IMR-90 (cell line): ENCODE measurements around the gene COL5A2. TPM values are rescaled to one million over a fixed set of nuclear protein-coding genes. Genes with fewer than 3 reads are reported as not detected.

Experiments
- ATAC-seq: fragments of 200-7000 bp; cut with Tn5 transposase; 2 replicates; pipeline ENCODE4 v1.9.1; 2020; ENCODE audit warnings: low read depth, mild to moderate bottlenecking, moderate library complexity
- BruUV-seq: library from RNA; stranded (reverse); fragments of 400-500 nt; replicated peaks from 2 replicates; lab custom pipeline; 2021; lab: Mats Ljungman, UMichigan
- CTCF ChIA-PET: fragments of 300-600 bp; formaldehyde crosslinking; extraction: SDS; loops from one replicate; lab custom pipeline; 2021; ENCODE audit warnings: antibody characterized with exemption; lab: Yijun Ruan, JAX
- POLR2A ChIA-PET: fragments of 300-600 bp; sonication (Branson Sonifier 250); formaldehyde crosslinking; loops from one replicate; lab custom pipeline; 2022; ENCODE audit warnings: antibody characterized with exemption; ENCODE audit not compliant: unreplicated experiment; lab: Charles Lee
- DNase-seq: peaks from one replicate; pipeline ENCODE4 v3.0.0; 2013
- H2AFZ ChIP-seq: replicated peaks from 2 replicates; pipeline ENCODE3; 2013; ENCODE audit warnings: low read length, mild to moderate bottlenecking; ENCODE audit not compliant: poor library complexity
- H2AK5ac ChIP-seq: 2 replicates; pipeline ENCODE4 v1.6.1; 2013; ENCODE audit warnings: low read depth, low read length, inconsistent platforms
- H2AK9ac ChIP-seq: replicated peaks from 2 replicates; pipeline ENCODE3; 2013; ENCODE audit warnings: mild to moderate bottlenecking, low read depth, low read length, moderate library complexity; ENCODE audit not compliant: poor library complexity
- H2BK120ac ChIP-seq: 2 replicates; pipeline ENCODE4 v1.6.1; 2013; ENCODE audit warnings: low read depth, low read length, inconsistent platforms
- H2BK15ac ChIP-seq: 3 replicates; pipeline ENCODE4 v1.6.1; 2013; ENCODE audit warnings: low read depth, low read length, inconsistent platforms
- H2BK20ac ChIP-seq: 2 replicates; pipeline ENCODE4 v1.6.1; 2013; ENCODE audit warnings: low read depth, mild to moderate bottlenecking, inconsistent platforms, low read length, moderate library complexity
- H2BK5ac ChIP-seq: 2 replicates; pipeline ENCODE4 v1.6.1; 2013; ENCODE audit warnings: mild to moderate bottlenecking, low read depth, low read length, inconsistent platforms; ENCODE audit not compliant: poor library complexity, severe bottlenecking
- H3K14ac ChIP-seq: replicated peaks from 2 replicates; pipeline ENCODE4 v1.6.1; 2013; ENCODE audit warnings: low read depth, low read length, inconsistent platforms
- H3K18ac ChIP-seq: 2 replicates; pipeline ENCODE4 v1.6.1; 2013; ENCODE audit warnings: low read depth, low read length, control low read depth
- H3K23ac ChIP-seq: 2 replicates; pipeline ENCODE4 v1.6.1; 2013; ENCODE audit warnings: low read depth, low read length, inconsistent platforms
- H3K27ac ChIP-seq: 2 replicates; pipeline ENCODE4 v1.5.1; 2013; ENCODE audit warnings: mild to moderate bottlenecking, control low read depth, low read length; ENCODE audit not compliant: insufficient read depth
- H3K27me3 ChIP-seq: 2 replicates; pipeline ENCODE4 v1.6.1; 2013; ENCODE audit warnings: low read length; ENCODE audit not compliant: control insufficient read depth, insufficient read depth
- H3K36me3 ChIP-seq: 2 replicates; pipeline ENCODE4 v1.6.1; 2013; ENCODE audit warnings: low read length, mixed read lengths; ENCODE audit not compliant: control insufficient read depth, insufficient read depth
- H3K4ac ChIP-seq: 2 replicates; pipeline ENCODE4 v1.6.1; 2013; ENCODE audit warnings: low read depth, low read length, inconsistent platforms
- H3K4me1 ChIP-seq: 2 replicates; pipeline ENCODE4 v1.6.1; 2013; ENCODE audit warnings: low read length, mixed read lengths; ENCODE audit not compliant: control insufficient read depth, insufficient read depth
- H3K4me2 ChIP-seq: 2 replicates; pipeline ENCODE4 v1.6.1; 2013; ENCODE audit warnings: low read depth, mild to moderate bottlenecking, control low read depth, low read length, moderate library complexity
- H3K4me3 ChIP-seq: 2 replicates; pipeline ENCODE4 v1.5.1; 2013; ENCODE audit warnings: low read depth, mild to moderate bottlenecking, control low read depth, low read length, moderate library complexity; ENCODE audit not compliant: insufficient read depth
- H3K56ac ChIP-seq: 2 replicates; pipeline ENCODE4 v1.6.1; 2013; ENCODE audit warnings: low read length, inconsistent platforms; ENCODE audit not compliant: insufficient read depth; ENCODE audit errors: extremely low read depth
- H3K79me1 ChIP-seq, 2 experiments: 2 replicates each; pipeline ENCODE4 v1.6.1; 2013; ENCODE audit warnings: low read length in 2 of 2, inconsistent platforms in 1 of 2, low read depth in 1 of 2
- H3K9ac ChIP-seq: 2 replicates; pipeline ENCODE4 v1.6.1; 2013; ENCODE audit warnings: low read depth, low read length, control low read depth
- H3K9me1 ChIP-seq: 2 replicates; pipeline ENCODE4 v1.6.1; 2013; ENCODE audit warnings: low read length, inconsistent platforms; ENCODE audit not compliant: insufficient read depth
- H3K9me3 ChIP-seq: 2 replicates; pipeline ENCODE4 v1.6.1; 2013; ENCODE audit warnings: low read length; ENCODE audit not compliant: control insufficient read depth, insufficient read depth
- H4K20me1 ChIP-seq: 2 replicates; pipeline ENCODE4 v1.6.1; 2013; ENCODE audit warnings: low read length, inconsistent platforms; ENCODE audit not compliant: insufficient read depth
- H4K5ac ChIP-seq: 2 replicates; pipeline ENCODE4 v1.6.1; 2013; ENCODE audit warnings: mild to moderate bottlenecking, low read depth, low read length, control low read depth
- H4K8ac ChIP-seq, 2 experiments: 2 replicates each; pipeline ENCODE4 v1.6.1; 2013; ENCODE audit warnings: low read depth in 2 of 2, low read length in 2 of 2, control low read depth in 1 of 2, inconsistent platforms in 1 of 2
- H4K91ac ChIP-seq: 2 replicates; pipeline ENCODE4 v1.6.1; 2013; ENCODE audit warnings: low read depth, low read length, inconsistent platforms; ENCODE audit not compliant: insufficient read depth
- BHLHE40 ChIP-seq: fragments of 150-350 bp; IDR thresholded peaks from 2 replicates; pipeline ENCODE4 v1.6.1; 2016; ENCODE audit warnings: mild to moderate bottlenecking, low read depth, low read length
- CEBPB ChIP-seq: IDR thresholded peaks from 2 replicates; pipeline ENCODE4 v1.6.1; 2012; ENCODE audit warnings: low read depth, low read length, improper control_type of control experiment
- CHD1 ChIP-seq: IDR thresholded peaks from 2 replicates; pipeline ENCODE4 v1.6.1; 2012; ENCODE audit warnings: low read depth, low read length, improper control_type of control experiment
- FOS ChIP-seq: fragments of 150-350 bp; IDR thresholded peaks from 2 replicates; pipeline ENCODE4 v1.6.1; 2016; ENCODE audit warnings: low read depth, low read length
- MAFK ChIP-seq: IDR thresholded peaks from 2 replicates; pipeline ENCODE4 v1.6.1; 2012; ENCODE audit warnings: low read depth, low read length, improper control_type of control experiment
- MAZ ChIP-seq: IDR thresholded peaks from 2 replicates; pipeline ENCODE4 v1.6.1; 2012; ENCODE audit warnings: low read depth, mild to moderate bottlenecking, low read length, improper control_type of control experiment, moderate library complexity, borderline replicate concordance
- MXI1 ChIP-seq: IDR thresholded peaks from 2 replicates; pipeline ENCODE4 v1.6.1; 2012; ENCODE audit warnings: low read depth, mild to moderate bottlenecking, low read length, moderate library complexity, borderline replicate concordance
- NFE2L2 ChIP-seq: fragments of 150-350 bp; IDR thresholded peaks from 2 replicates; pipeline ENCODE4 v1.6.1; 2016; ENCODE audit warnings: low read depth, mild to moderate bottlenecking, low read length
- POLR2A ChIP-seq: IDR thresholded peaks from 2 replicates; pipeline ENCODE4 v1.6.1; 2012; ENCODE audit warnings: mild to moderate bottlenecking, low read depth, low read length
- RAD21 ChIP-seq: IDR thresholded peaks from 2 replicates; pipeline ENCODE4 v1.6.1; 2012; ENCODE audit warnings: low read length, improper control_type of control experiment
- RCOR1 ChIP-seq: IDR thresholded peaks from 2 replicates; pipeline ENCODE4 v1.6.1; 2012; ENCODE audit warnings: mild to moderate bottlenecking, low read length, improper control_type of control experiment; ENCODE audit not compliant: insufficient replicate concordance
- RFX5 ChIP-seq: IDR thresholded peaks from 2 replicates; pipeline ENCODE4 v1.8.0; 2012; ENCODE audit warnings: low read depth, mild to moderate bottlenecking, low read length, moderate library complexity
- SMC3 ChIP-seq: fragments of 150-350 bp; IDR thresholded peaks from 2 replicates; pipeline ENCODE4 v1.6.1; 2016; ENCODE audit warnings: low read depth, mild to moderate bottlenecking, antibody characterized with exemption, low read length, moderate library complexity
- dilution Hi-C: fragments of 300-500 bp; cut with HindIII; formaldehyde crosslinking; loops from one replicate; pipeline ENCODE4 v1.14.3; 2018; ENCODE audit warnings: low sequenced_read_pairs; ENCODE audit not compliant: unreplicated experiment
- in situ Hi-C: fragments of 300-500 bp; cut with MboI; formaldehyde crosslinking; loops from 3 replicates; pipeline ENCODE4 v1.14.3; 2019; ENCODE audit warnings: low sequenced_read_pairs, inconsistent platforms, mixed read lengths
- intact Hi-C: fragments of 100-400 bp; cut with micrococcal nuclease; formaldehyde crosslinking; loops from 2 replicates; pipeline ENCODE4 v1.10.0; 2022
- polyA plus RNA-seq, 3 experiments: library from polyadenylated mRNA; depleted of rRNA; stranded (reverse); fragments of >200 nt; gene quantifications; 2 replicates each; pipeline ENCODE4 v1.2.3, GENCODE V29; 2012; ENCODE audit warnings: low replicate concordance in 1 of 3
- total RNA-seq: library from RNA; depleted of rRNA; stranded (reverse); fragments of >200 nt; gene quantifications from 2 replicates; pipeline ENCODE4 v1.2.3, GENCODE V29; 2012
- TF ChIP-seq, protein P1 (sequence below): fragments of 150-350 bp; IDR thresholded peaks from 2 replicates; pipeline ENCODE4 v1.6.1; 2016; ENCODE audit warnings: low read depth, mild to moderate bottlenecking, low read length, moderate library complexity, borderline replicate concordance
- TF ChIP-seq, protein P2 (sequence below): conservative IDR thresholded peaks from 2 replicates; pipeline ENCODE4 v1.5.1; 2012; ENCODE audit warnings: mild to moderate bottlenecking, low read depth, low read length, improper control_type of control experiment
- TF ChIP-seq, protein P3 (sequence below): fragments of 150-350 bp; IDR thresholded peaks from 2 replicates; pipeline ENCODE4 v1.6.1; 2017; ENCODE audit warnings: mild to moderate bottlenecking, antibody characterized with exemption, low read length, low read depth

Gene COL5A2
- total and polyA plus RNA-seq, 2 of the 4 experiments (the other 2 are of a cell fraction), result 181 to 257 TPM

DNA sequence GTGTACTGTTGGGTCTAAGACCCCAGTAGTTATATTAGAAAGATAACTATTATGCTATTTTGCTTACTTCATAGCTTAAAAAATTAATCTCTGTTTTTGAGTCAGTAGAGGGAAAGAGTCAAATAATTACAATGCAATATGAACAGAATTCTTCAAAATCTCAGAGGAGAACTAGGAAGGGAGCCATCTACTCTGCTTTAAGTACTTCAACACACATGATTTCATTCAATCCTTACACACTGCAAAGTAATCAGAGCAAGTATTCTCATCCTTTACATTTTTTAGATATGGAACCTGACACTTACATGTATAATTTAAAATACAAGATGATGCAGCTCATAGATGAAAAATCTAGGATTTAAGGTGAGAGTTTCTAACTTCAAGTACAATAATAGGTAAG, 27.7 kb downstream of the COL5A2 start:
- no TSS peak for BruUV-seq
- no peak overlapping the region for H3K9ac ChIP-seq
- no peak overlapping the region for H2AFZ ChIP-seq
- peaks cover 3 to 42% of the 10 kb centered on the region in 2 experiments; a peak in 2 of 4 replicates for H3K79me1 ChIP-seq
- H3K4me3 ChIP-seq, result no peak overlapping the region
- H2AK5ac ChIP-seq, result no peak overlapping the region
- no peak overlapping the region for H2AK9ac ChIP-seq
- DNase-seq, result no peak
- no peak overlapping the region for H3K23ac ChIP-seq
- ChIA-PET CTCF (interaction anchor here (0.6 to 1.0 kb wide), 2 partner anchors 136 to 376 kb away, joined by 3 read pairs; no protein-coding TSS in a partner anchor), POLR2A (no interaction called here)
- no peaks in the 10 kb centered on the region for H3K27me3 ChIP-seq
- H3K14ac ChIP-seq, result no peak overlapping the region
- no peak overlapping the region for H4K8ac ChIP-seq
- ATAC-seq, result no peak; the same call in 1 of the 2 replicates
- dilution Hi-C loops (no loop called here), in situ Hi-C loops (no loop called here), intact Hi-C loops (no loop called here)
- H4K20me1 ChIP-seq, result peaks cover 52% of the 10 kb centered on the region; the same call in 1 of the 2 replicates
- TF ChIP-seq RAD21, result no peak
- TF ChIP-seq, protein P1, sequence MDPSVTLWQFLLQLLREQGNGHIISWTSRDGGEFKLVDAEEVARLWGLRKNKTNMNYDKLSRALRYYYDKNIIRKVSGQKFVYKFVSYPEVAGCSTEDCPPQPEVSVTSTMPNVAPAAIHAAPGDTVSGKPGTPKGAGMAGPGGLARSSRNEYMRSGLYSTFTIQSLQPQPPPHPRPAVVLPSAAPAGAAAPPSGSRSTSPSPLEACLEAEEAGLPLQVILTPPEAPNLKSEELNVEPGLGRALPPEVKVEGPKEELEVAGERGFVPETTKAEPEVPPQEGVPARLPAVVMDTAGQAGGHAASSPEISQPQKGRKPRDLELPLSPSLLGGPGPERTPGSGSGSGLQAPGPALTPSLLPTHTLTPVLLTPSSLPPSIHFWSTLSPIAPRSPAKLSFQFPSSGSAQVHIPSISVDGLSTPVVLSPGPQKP, result no peak
- TF ChIP-seq BHLHE40, result no peak
- TF ChIP-seq CHD1, result no peak
- no peak for TF ChIP-seq MAFK
- TF ChIP-seq RCOR1, result no peak
- TF ChIP-seq MXI1, result no peak
- no peak for TF ChIP-seq SMC3
- TF ChIP-seq POLR2A, result no peak
- no peak for TF ChIP-seq FOS
- TF ChIP-seq, protein P2, sequence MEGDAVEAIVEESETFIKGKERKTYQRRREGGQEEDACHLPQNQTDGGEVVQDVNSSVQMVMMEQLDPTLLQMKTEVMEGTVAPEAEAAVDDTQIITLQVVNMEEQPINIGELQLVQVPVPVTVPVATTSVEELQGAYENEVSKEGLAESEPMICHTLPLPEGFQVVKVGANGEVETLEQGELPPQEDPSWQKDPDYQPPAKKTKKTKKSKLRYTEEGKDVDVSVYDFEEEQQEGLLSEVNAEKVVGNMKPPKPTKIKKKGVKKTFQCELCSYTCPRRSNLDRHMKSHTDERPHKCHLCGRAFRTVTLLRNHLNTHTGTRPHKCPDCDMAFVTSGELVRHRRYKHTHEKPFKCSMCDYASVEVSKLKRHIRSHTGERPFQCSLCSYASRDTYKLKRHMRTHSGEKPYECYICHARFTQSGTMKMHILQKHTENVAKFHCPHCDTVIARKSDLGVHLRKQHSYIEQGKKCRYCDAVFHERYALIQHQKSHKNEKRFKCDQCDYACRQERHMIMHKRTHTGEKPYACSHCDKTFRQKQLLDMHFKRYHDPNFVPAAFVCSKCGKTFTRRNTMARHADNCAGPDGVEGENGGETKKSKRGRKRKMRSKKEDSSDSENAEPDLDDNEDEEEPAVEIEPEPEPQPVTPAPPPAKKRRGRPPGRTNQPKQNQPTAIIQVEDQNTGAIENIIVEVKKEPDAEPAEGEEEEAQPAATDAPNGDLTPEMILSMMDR, result no peak
- TF ChIP-seq CEBPB, result no peak
- TF ChIP-seq, protein P3, sequence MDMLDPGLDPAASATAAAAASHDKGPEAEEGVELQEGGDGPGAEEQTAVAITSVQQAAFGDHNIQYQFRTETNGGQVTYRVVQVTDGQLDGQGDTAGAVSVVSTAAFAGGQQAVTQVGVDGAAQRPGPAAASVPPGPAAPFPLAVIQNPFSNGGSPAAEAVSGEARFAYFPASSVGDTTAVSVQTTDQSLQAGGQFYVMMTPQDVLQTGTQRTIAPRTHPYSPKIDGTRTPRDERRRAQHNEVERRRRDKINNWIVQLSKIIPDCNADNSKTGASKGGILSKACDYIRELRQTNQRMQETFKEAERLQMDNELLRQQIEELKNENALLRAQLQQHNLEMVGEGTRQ, result no peak
- TF ChIP-seq MAZ, result no peak
- TF ChIP-seq NFE2L2, result no peak
- TF ChIP-seq RFX5, result no peak
- no peak overlapping the region for H3K56ac ChIP-seq
- peak overlapping the region; percentile 79 for H2BK5ac ChIP-seq
- no peak overlapping the region for H3K4ac ChIP-seq
- H3K4me1 ChIP-seq, result peaks cover 20% of the 10 kb centered on the region
- peak overlapping the region; percentile 50; the same call in 1 of the 2 replicates for H3K18ac ChIP-seq
- H4K5ac ChIP-seq, result no peak overlapping the region
- no peak overlapping the region for H2BK120ac ChIP-seq
- H4K91ac ChIP-seq, result no peak overlapping the region
- no peak overlapping the region for H2BK20ac ChIP-seq
- H3K4me2 ChIP-seq, result peak overlapping the region; percentile 57; the same call in 1 of the 2 replicates
- H3K9me1 ChIP-seq, result peaks cover 15% of the 10 kb centered on the region
- no peaks in the 10 kb centered on the region for H3K9me3 ChIP-seq
- H2BK15ac ChIP-seq, result no peak overlapping the region
- peaks cover 4% of the 10 kb centered on the region for H3K36me3 ChIP-seq
- no peak overlapping the region for H3K27ac ChIP-seq
